CD4-positive, CD25-positive, alpha-beta regulatory T cell (primary cell): ENCODE measurements around the gene LZTR1. TPM values are rescaled to one million over a fixed set of nuclear protein-coding genes. Genes with fewer than 3 reads are reported as not detected.

ENCODE experiments used
- ATAC-seq, 2 donors: fragments of 150-1000 bp; cut with Tn5 transposase; one replicate each; pipeline ENCODE4 v1.10.0; 2021; ENCODE audit warnings: low read depth in 2 of 2, moderate number of reproducible peaks in 2 of 2, moderate library complexity in 1 of 2
- DNase-seq, 3 donors: peaks; one replicate each; pipeline versions ENCODE4 v3.0.0 to v3.0.0-alpha.2; 2012 to 2022; ENCODE audit warnings: mixed read lengths in 1 of 3
- H3K27ac ChIP-seq: one replicate; pipeline ENCODE4 v1.7.0; 2013; ENCODE audit warnings: mild to moderate bottlenecking, low read length; ENCODE audit not compliant: insufficient read depth, poor library complexity, severe bottlenecking
- H3K27me3 ChIP-seq: one replicate; pipeline ENCODE4 v1.7.0; 2013; ENCODE audit warnings: low read length; ENCODE audit not compliant: control insufficient read depth, insufficient read depth
- H3K36me3 ChIP-seq: one replicate; pipeline ENCODE4 v1.7.0; 2013; ENCODE audit warnings: mild to moderate bottlenecking, low read length, moderate library complexity; ENCODE audit not compliant: control insufficient read depth, insufficient read depth
- H3K4me1 ChIP-seq: 2 replicates; pipeline ENCODE4 v1.7.0; 2013; ENCODE audit warnings: mild to moderate bottlenecking, low read length; ENCODE audit not compliant: insufficient read depth, control insufficient read depth, poor library complexity, severe bottlenecking
- H3K4me3 ChIP-seq: one replicate; pipeline ENCODE4 v1.7.0; 2013; ENCODE audit warnings: low read depth, mild to moderate bottlenecking, low read length, moderate library complexity
- H3K9me3 ChIP-seq, 2 experiments: 1 replicate in 1 of 2; 2 replicates in 1 of 2; pipeline ENCODE4 v1.7.0; 2013; ENCODE audit warnings: low read length in 2 of 2, mild to moderate bottlenecking in 1 of 2, moderate library complexity in 1 of 2; ENCODE audit not compliant: control insufficient read depth in 2 of 2
- H3K27ac Mint-ChIP-seq, 3 donors: one replicate each; pipeline ENCODE4 v1.8.0; 2020 to 2022; ENCODE audit warnings: mild to moderate bottlenecking in 3 of 3, mixed read lengths in 3 of 3, moderate library complexity in 2 of 3
- H3K27me3 Mint-ChIP-seq: one replicate; pipeline ENCODE4 v1.8.0; 2022; ENCODE audit warnings: mild to moderate bottlenecking, mixed read lengths
- H3K36me3 Mint-ChIP-seq: one replicate; pipeline ENCODE4 v1.8.0; 2020; ENCODE audit warnings: mixed read lengths
- H3K4me1 Mint-ChIP-seq, 4 donors: one replicate each; pipeline ENCODE4 v1.8.0; 2020 to 2022; ENCODE audit warnings: mixed read lengths in 4 of 4, mild to moderate bottlenecking in 1 of 4
- H3K4me3 Mint-ChIP-seq, 4 donors: one replicate each; pipeline ENCODE4 v1.8.0; 2020 to 2022; ENCODE audit warnings: mild to moderate bottlenecking in 4 of 4, mixed read lengths in 4 of 4, moderate library complexity in 3 of 4
- H3K9me3 Mint-ChIP-seq, 7 donors: one replicate each; pipeline ENCODE4 v1.8.0; 2020 to 2022; ENCODE audit warnings: mixed read lengths in 7 of 7, mild to moderate bottlenecking in 3 of 7, moderate library complexity in 2 of 7
- polyA plus RNA-seq, 4 donors: library from polyadenylated mRNA; unstranded; fragments of 300-500 nt; fragmentation: Illumina TruSeq; gene quantifications; one replicate each; pipeline ENCODE4 v1.2.3, GENCODE V29; 2021
- total RNA-seq: library from RNA; stranded (reverse); gene quantifications from one replicate; pipeline ENCODE4 v1.2.3, GENCODE V29; 2022

LZTR1 gene
- total and polyA plus RNA-seq, 5 donors from 2014 or later, result 9.6 to 69.4 (median 12.1) TPM

DNA sequence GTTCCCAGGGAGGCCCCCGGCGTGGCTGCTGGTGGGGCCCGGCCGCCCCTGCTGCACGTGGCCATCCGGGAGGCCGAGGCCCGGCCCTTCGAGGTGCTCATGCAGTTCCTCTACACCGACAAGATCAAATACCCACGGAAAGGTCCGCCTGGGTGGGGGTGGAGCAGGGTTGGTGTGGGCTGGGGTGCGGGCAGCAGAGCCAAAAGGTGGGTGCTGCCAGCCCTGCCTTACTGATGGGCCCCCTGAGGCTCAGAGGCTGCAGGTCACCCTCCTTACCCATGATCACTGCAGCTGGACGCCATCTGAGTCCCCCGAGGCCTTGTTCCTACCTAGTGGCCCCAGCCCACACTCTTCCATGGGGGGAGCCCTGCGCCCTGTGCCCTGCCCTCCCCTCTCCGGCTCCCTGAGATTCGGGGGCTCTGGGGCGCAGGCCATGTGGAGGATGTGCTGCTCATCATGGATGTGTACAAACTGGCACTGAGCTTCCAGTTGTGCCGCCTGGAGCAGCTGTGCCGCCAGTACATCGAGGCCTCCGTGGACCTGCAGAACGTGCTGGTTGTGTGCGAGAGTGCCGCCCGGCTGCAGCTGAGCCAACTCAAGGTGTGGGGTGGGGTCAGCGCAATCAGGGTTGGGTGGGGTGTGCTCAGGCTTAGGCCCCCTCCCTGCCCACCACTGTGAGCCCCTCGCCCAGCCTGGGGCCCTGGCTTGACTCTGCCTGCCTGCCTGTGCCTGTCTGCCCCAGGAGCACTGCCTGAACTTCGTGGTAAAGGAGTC is 12.2 kb downstream of the LZTR1 start:
- Mint-ChIP-seq H3K27me3 (no peaks in the 10 kb centered on the region), H3K36me3 (peaks cover 3% of the 10 kb centered on the region), H3K27ac (no peak overlapping the region)

DNA sequence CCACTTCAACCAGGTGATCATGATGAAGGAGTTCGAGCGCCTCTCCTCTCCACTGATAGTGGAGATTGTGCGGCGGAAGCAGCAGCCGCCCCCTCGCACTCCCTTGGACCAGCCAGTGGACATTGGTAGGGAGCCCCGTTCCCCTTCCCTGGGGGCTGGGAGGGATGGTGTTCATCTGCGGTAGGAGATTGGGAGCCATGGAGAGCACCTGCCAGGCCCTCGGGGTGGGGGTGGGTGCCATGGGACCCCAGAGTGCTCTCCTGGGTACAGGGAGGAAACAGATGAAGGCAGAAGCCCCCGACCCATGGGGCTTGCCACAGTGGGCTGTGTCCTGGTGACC is 12.8 kb downstream of the LZTR1 start:
- H3K4me1 ChIP-seq, result no peaks in the 10 kb centered on the region
- no peaks in the 10 kb centered on the region for H3K27me3 ChIP-seq
- no peak overlapping the region for H3K4me3 ChIP-seq
- Mint-ChIP-seq H3K4me1 (peaks cover 0 to 15% (median 2%) of the 10 kb centered on the region in 4 donors), H3K27ac (no peak overlapping the region), H3K27me3 (no peaks in the 10 kb centered on the region), H3K9me3 (peaks cover 0 to 1% (median 0%) of the 10 kb centered on the region in 7 donors), H3K4me3 (no peak overlapping the region), H3K36me3 (peaks cover 3% of the 10 kb centered on the region)
- ATAC-seq (no peak), DNase-seq (no peak)
- no peak overlapping the region for H3K27ac ChIP-seq
- peaks cover 26% of the 10 kb centered on the region for H3K36me3 ChIP-seq
- H3K9me3 ChIP-seq, result no peaks in the 10 kb centered on the region

More for the DNA sequence above, 12.2 kb downstream of the LZTR1 start:
- Mint-ChIP-seq H3K9me3 (peaks cover 0 to 1% (median 0%) of the 10 kb centered on the region in 7 donors), H3K4me1 (peaks cover 0 to 12% (median 2%) of the 10 kb centered on the region in 4 donors), H3K4me3 (no peak overlapping the region)
- Histone ChIP-seq H3K9me3 (no peaks in the 10 kb centered on the region), H3K27me3 (no peaks in the 10 kb centered on the region), H3K4me3 (no peak overlapping the region), H3K27ac (no peak overlapping the region), H3K4me1 (no peaks in the 10 kb centered on the region), H3K36me3 (peaks cover 22% of the 10 kb centered on the region)
- no peak for ATAC-seq
- DNase-seq, result no peak

DNA sequence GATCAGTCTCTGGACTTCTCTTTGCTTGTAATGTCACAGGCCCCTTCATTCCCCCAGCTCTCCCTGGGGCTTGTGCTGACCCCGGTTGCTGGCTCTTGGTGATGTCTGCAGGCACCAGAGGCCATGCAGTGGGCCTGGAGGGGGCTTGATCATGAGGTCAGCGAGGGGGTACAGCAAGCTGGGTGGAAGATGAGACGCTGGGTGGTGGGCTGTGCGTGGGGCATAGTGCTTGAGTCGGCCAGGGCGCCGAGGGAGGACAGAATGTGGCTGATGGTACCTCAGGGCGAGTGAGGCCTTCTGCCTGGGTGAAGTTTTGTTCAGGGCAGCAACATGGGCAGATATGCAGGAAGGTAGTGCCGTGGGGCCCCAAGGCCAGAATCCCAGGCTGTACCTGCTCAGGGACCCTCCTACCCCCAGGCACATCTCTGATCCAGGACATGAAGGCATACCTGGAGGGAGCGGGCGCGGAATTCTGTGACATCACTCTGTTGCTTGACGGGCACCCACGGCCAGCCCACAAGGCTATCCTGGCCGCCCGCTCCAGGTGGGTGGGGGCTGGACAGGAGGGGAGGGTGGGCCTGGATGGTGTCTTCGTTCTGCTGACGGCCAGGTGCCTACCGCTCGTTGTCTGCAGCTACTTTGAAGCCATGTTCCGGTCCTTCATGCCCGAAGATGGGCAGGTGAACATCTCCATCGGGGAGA is 13.4 kb downstream of the LZTR1 start:
- H3K4me1 ChIP-seq, result peaks cover 6% of the 10 kb centered on the region
- no peaks in the 10 kb centered on the region for H3K27me3 Mint-ChIP-seq
- DNase-seq (no peak), ATAC-seq (no peak)
- H3K4me3 Mint-ChIP-seq, result no peak overlapping the region
- peaks cover 0 to 19% (median 3%) of the 10 kb centered on the region in 4 donors for H3K4me1 Mint-ChIP-seq
- peaks cover 0 to 1% (median 0%) of the 10 kb centered on the region in 7 donors for H3K9me3 Mint-ChIP-seq
- peak overlapping the region in 1 of 3 donors; percentile 57 for H3K27ac Mint-ChIP-seq
- H3K27ac ChIP-seq, result no peak overlapping the region
- no peaks in the 10 kb centered on the region for H3K9me3 ChIP-seq
- H3K36me3 Mint-ChIP-seq, result no peaks in the 10 kb centered on the region
- H3K27me3 ChIP-seq, result no peaks in the 10 kb centered on the region
- peaks cover 30% of the 10 kb centered on the region for H3K36me3 ChIP-seq
- H3K4me3 ChIP-seq, result no peak overlapping the region

DNA sequence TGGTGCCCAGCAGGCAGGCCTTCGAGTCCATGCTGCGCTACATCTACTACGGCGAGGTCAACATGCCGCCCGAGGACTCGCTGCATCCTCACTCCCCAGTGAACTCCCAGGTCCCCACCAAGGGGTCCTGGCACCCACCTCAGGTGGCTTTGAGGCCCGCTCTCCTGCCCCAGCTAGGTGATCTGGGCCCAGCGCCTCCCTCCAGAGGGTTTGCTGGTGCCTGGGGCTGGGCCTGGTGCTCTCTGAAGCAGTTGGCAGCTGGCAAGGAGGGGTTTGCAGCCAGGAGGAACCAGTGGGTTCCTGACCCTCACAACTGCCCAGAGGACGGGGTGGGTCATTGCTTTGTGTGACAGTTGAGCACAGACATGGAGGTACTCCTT is 13.9 kb downstream of the LZTR1 start:
- Mint-ChIP-seq H3K27ac (no peak overlapping the region), H3K27me3 (no peaks in the 10 kb centered on the region), H3K9me3 (peaks cover 0 to 1% (median 0%) of the 10 kb centered on the region in 7 donors), H3K4me3 (peak overlapping the region in 2 of 4 donors; percentile 47 to 68), H3K36me3 (no peaks in the 10 kb centered on the region), H3K4me1 (peaks cover 0 to 23% (median 5%) of the 10 kb centered on the region in 4 donors)
- Histone ChIP-seq H3K27ac (no peak overlapping the region), H3K4me1 (peaks cover 11% of the 10 kb centered on the region), H3K4me3 (no peak overlapping the region), H3K27me3 (no peaks in the 10 kb centered on the region), H3K9me3 (no peaks in the 10 kb centered on the region), H3K36me3 (peaks cover 30% of the 10 kb centered on the region)
- no peak for ATAC-seq
- no peak for DNase-seq

DNA sequence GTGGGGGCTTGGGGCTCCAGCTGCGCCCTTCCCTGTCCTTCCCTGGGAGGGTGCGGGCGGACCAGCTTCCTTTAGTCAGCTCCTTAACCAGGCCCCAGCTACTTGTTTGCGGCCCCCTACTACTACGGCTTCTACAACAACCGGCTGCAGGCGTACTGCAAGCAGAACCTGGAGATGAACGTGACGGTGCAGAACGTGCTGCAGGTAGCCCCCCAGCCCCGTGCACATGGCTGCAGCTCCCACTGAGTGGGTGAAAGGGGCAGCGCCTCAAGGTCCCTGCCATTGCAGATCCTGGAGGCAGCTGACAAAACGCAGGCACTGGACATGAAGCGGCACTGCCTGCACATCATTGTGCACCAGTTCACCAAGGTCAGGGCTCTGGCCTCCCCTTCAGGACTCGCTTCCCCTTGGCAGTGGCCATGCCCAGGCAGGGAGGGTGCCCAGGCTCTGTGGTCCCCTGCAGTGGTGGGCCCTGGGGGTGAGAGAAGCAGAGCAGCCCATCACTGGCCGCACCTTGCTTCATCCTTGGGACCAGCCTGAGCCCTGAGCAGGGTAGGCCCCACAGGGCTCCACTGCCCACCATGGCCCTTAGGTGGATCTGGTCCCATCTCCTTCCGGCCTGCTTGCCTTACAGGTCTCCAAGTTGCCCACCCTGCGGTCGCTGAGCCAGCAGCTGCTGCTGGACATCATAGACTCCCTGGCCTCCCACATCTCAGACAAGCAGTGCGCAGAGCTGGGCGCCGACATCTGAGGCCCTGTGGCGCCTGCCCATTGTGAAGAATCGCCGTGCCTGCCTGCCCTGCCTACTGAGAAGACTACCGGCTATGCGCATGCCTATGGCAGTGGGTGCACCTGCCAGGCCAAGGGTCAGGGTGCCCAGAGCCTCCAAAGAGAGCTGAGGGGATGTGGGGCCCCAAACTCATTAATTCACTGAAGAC is 14.8 kb downstream of the LZTR1 start:
- Histone ChIP-seq H3K4me1 (peaks cover 15% of the 10 kb centered on the region), H3K4me3 (no peak overlapping the region), H3K36me3 (peaks cover 24% of the 10 kb centered on the region), H3K9me3 (no peaks in the 10 kb centered on the region), H3K27ac (no peak overlapping the region), H3K27me3 (no peaks in the 10 kb centered on the region)
- H3K36me3 Mint-ChIP-seq, result peaks cover 4% of the 10 kb centered on the region
- no peak for ATAC-seq
- H3K9me3 Mint-ChIP-seq, result peaks cover 0 to 1% (median 0%) of the 10 kb centered on the region in 7 donors
- peaks cover 2 to 30% (median 11%) of the 10 kb centered on the region in 4 donors for H3K4me1 Mint-ChIP-seq
- DNase-seq, result no peak
- no peak overlapping the region for H3K27ac Mint-ChIP-seq
- peak overlapping the region in 1 of 4 donors; percentile 47 for H3K4me3 Mint-ChIP-seq
- H3K27me3 Mint-ChIP-seq, result no peaks in the 10 kb centered on the region

DNA sequence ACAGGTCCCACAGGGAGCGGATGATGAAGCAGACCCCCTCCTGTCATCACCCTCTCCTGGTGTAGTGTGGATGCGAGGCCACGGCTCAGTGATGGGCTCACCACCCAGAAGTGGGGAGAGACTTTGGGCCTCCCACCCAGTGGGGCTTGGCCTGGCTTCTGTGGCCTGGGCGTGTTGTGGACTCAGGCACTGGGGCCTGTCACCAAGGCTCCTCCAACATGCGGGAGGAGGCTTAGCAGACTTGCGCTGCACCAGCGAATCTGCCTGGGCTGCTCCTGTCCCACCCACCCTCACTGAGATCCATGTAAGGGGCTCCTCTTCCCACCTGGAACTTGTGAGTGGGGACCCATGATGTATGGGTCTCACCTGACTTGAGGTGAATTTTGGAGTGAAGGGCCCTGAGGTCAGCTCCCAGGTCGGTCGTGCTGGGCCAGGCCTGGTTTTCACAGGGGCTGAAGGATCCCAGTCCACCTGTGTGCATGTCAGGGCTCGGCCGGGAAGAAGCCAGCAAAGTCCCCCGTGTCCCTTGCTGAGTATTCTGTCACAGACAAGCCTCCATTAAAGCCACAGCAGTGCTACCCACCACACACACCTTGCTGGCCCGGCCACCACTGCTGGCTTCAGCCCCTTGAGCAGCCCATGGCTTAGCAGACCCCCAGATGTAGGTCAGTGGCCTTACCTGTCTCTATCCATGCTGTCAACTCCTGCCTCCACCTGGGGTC is 15.6 kb downstream of the LZTR1 start:
- H3K4me1 Mint-ChIP-seq, result peaks cover 3 to 38% (median 11%) of the 10 kb centered on the region in 4 donors
- Histone ChIP-seq H3K9me3 (no peaks in the 10 kb centered on the region), H3K4me1 (peaks cover 16% of the 10 kb centered on the region), H3K27ac (no peak overlapping the region), H3K4me3 (no peak overlapping the region), H3K27me3 (no peaks in the 10 kb centered on the region), H3K36me3 (peaks cover 17% of the 10 kb centered on the region)
- no peak overlapping the region for H3K27ac Mint-ChIP-seq
- H3K9me3 Mint-ChIP-seq, result peaks cover 0 to 1% (median 0%) of the 10 kb centered on the region in 7 donors
- no peak for ATAC-seq
- no peak for DNase-seq
- H3K36me3 Mint-ChIP-seq, result peaks cover 4% of the 10 kb centered on the region
- no peaks in the 10 kb centered on the region for H3K27me3 Mint-ChIP-seq
- no peak overlapping the region for H3K4me3 Mint-ChIP-seq
